ENCODE data around the gene KRTAP10-3. TPM values are rescaled to one million over a fixed set of nuclear protein-coding genes. Genes with fewer than 3 reads are reported as not detected.

The KRTAP10-3 gene
- total RNA-seq, 1 experiment from 2014 or later: not detected

- Histone ChIP-seq H3K4me1 (ENCODE audit: control insufficient read depth, insufficient read depth, low read length) (no peaks in the 10 kb centered on the region), H3K36me3 (ENCODE audit: control insufficient read depth, insufficient read depth, low read length) (peaks cover 2% of the 10 kb centered on the region; the same call in 1 of the 2 replicates), H3K4me3 (ENCODE audit: low read depth in 2 of 2, low read length in 2 of 2) (no peak overlapping the region), H3K27me3 (ENCODE audit: control insufficient read depth, insufficient read depth, low read length) (no peaks in the 10 kb centered on the region), H3K9me3 (ENCODE audit: control insufficient read depth, insufficient read depth, low read depth, low read length) (no peaks in the 10 kb centered on the region), H3K27ac (ENCODE audit: low read length) (no peak overlapping the region)
- BruUV-seq (replicated peaks): no TSS peak
- in situ Hi-C loops (cut with HindIII; ENCODE audit: low pct_unique_long_range_greater_than_20kb, low sequenced_read_pairs) (no loop called here), intact Hi-C loops (cut with micrococcal nuclease; ENCODE audit: unreplicated experiment) (loop anchor here (10.0 kb wide), 1 partner anchor 269 kb away; no protein-coding TSS in a partner anchor)
- no peak for ATAC-seq
- no peak for DNase-seq (ENCODE audit: low read depth, low spot score)
- ChIA-PET CTCF (no interaction called here), POLR2A (no interaction called here)
- no peak for TF ChIP-seq REST (IDR thresholded peaks at IDR 0.05; ENCODE audit: insufficient read depth in 1 of 2, low read depth in 2 of 2, low read length in 1 of 2)
- no peak for TF ChIP-seq CTCF (IDR thresholded peaks at IDR 0.05)
- no peak for TF ChIP-seq POLR2AphosphoS5 (IDR thresholded peaks at IDR 0.05; ENCODE audit: low read depth, low read length)
Observed at GRCh38 chr21:44515359-44516165, 43.0 kb downstream of the KRTAP10-3 start.

GRCh38 chr21:44514746-44515358, 43.7 kb downstream of the KRTAP10-3 start:
- CTCF ChIA-PET: no interaction called here
- POLR2A ChIA-PET: no interaction called here
- Histone ChIP-seq H3K36me3 (ENCODE audit: control insufficient read depth, insufficient read depth, low read length) (peaks cover 2% of the 10 kb centered on the region; the same call in 1 of the 2 replicates), H3K4me3 (ENCODE audit: low read depth in 2 of 2, low read length in 2 of 2) (no peak overlapping the region), H3K27ac (ENCODE audit: low read length) (no peak overlapping the region), H3K4me1 (ENCODE audit: control insufficient read depth, insufficient read depth, low read length) (no peaks in the 10 kb centered on the region), H3K9me3 (ENCODE audit: control insufficient read depth, insufficient read depth, low read depth, low read length) (no peaks in the 10 kb centered on the region), H3K27me3 (ENCODE audit: control insufficient read depth, insufficient read depth, low read length) (no peaks in the 10 kb centered on the region)
- BruUV-seq (replicated peaks): no TSS peak
- ATAC-seq (no peak), DNase-seq (ENCODE audit: low read depth, low spot score) (no peak)
- in situ Hi-C loops (cut with HindIII; ENCODE audit: low pct_unique_long_range_greater_than_20kb, low sequenced_read_pairs) (no loop called here), intact Hi-C loops (cut with micrococcal nuclease; ENCODE audit: unreplicated experiment) (loop anchor here (5.0 to 10.0 kb wide), 2 partner anchors 227 to 270 kb away; no protein-coding TSS in a partner anchor)
- no peak for TF ChIP-seq CTCF (IDR thresholded peaks at IDR 0.05)
- no peak for TF ChIP-seq SIN3A (IDR thresholded peaks at IDR 0.05; ENCODE audit: borderline replicate concordance, insufficient read depth, low read depth, low read length)
- no peak for TF ChIP-seq REST (IDR thresholded peaks at IDR 0.05; ENCODE audit: insufficient read depth in 1 of 2, low read depth in 2 of 2, low read length in 1 of 2)
- no peak for TF ChIP-seq POLR2AphosphoS5 (IDR thresholded peaks at IDR 0.05; ENCODE audit: low read depth, low read length)
